Smooth muscle cell (in vitro differentiated cells): Measurements from ENCODE around the gene VPS13C. TPM values are rescaled to one million over a fixed set of nuclear protein-coding genes. Genes with fewer than 3 reads are reported as not detected.

ENCODE experiments used
- DNase-seq: peaks from one replicate; lab custom pipeline; 2025; ENCODE audit not compliant: unreplicated experiment; lab: John Stamatoyannopoulos, UW
- H2AFZ ChIP-seq: fragments of 200-600 bp; sonication (generic); 2 replicates; pipeline ENCODE4 v1.6.0; 2016; ENCODE audit warnings: antibody characterized with exemption, low read depth, mild to moderate bottlenecking
- H3F3A ChIP-seq: fragments of 200-600 bp; sonication (generic); 2 replicates; pipeline ENCODE4 v1.6.0; 2017; ENCODE audit warnings: antibody characterized with exemption, low read depth
- H3K27ac ChIP-seq: fragments of 200-600 bp; sonication (generic); 2 replicates; pipeline ENCODE4 v1.5.1; 2016; ENCODE audit warnings: low read depth, mild to moderate bottlenecking
- H3K27me3 ChIP-seq: fragments of 200-600 bp; sonication (generic); 2 replicates; pipeline ENCODE4 v1.6.1; 2016; ENCODE audit warnings: low read depth, mild to moderate bottlenecking
- H3K36me3 ChIP-seq: fragments of 200-600 bp; sonication (generic); 2 replicates; pipeline ENCODE4 v1.5.1; 2016; ENCODE audit warnings: low read depth
- H3K4me1 ChIP-seq: fragments of 200-600 bp; sonication (generic); 2 replicates; pipeline ENCODE4 v1.5.1; 2016; ENCODE audit warnings: low read depth
- H3K4me2 ChIP-seq: fragments of 200-600 bp; sonication (generic); 2 replicates; pipeline ENCODE4 v1.6.0; 2016; ENCODE audit warnings: mild to moderate bottlenecking
- H3K4me3 ChIP-seq: fragments of 200-600 bp; sonication (generic); 2 replicates; pipeline ENCODE4 v1.5.1; 2016; ENCODE audit warnings: mild to moderate bottlenecking
- H3K79me2 ChIP-seq: fragments of 200-600 bp; sonication (generic); 2 replicates; pipeline ENCODE4 v1.6.0; 2016; ENCODE audit warnings: low read depth, mild to moderate bottlenecking
- H3K9ac ChIP-seq: fragments of 200-600 bp; sonication (generic); 2 replicates; pipeline ENCODE4 v1.6.0; 2016; ENCODE audit warnings: low read depth
- H3K9me3 ChIP-seq: fragments of 200-600 bp; sonication (generic); replicated peaks from 2 replicates; pipeline ENCODE4 v1.5.1; 2016; ENCODE audit warnings: low read depth
- H4K20me1 ChIP-seq: fragments of 200-600 bp; sonication (generic); 2 replicates; pipeline ENCODE4 v1.6.0; 2016; ENCODE audit warnings: low read depth
- CTCF ChIP-seq: fragments of 200-600 bp; sonication (generic); IDR thresholded peaks from 2 replicates; pipeline ENCODE4 v1.5.1; 2017; ENCODE audit warnings: borderline replicate concordance, mild to moderate bottlenecking, antibody characterized with exemption; ENCODE audit not compliant: insufficient read depth, poor library complexity, severe bottlenecking
- WGBS: methylation state at CpG from one replicate; pipeline ENCODE4 v1.1.7; 2016; ENCODE audit warnings: low lambda C conversion rate; 5-methylcytosine and 5-hydroxymethylcytosine counted together
- polyA plus RNA-seq: library from polyadenylated mRNA; unstranded; fragments of >200 nt; fragmentation: Nextera tagmentation; extraction: Ambion mirVana; gene quantifications from 2 replicates; pipeline ENCODE4 v1.2.1, GENCODE V29; 2016
- total RNA-seq: library from RNA; depleted of rRNA; stranded (reverse); fragments of >200 nt; gene quantifications from 2 replicates; pipeline ENCODE4 v1.2.3, GENCODE V29; 2014

VPS13C gene
- total and polyA plus RNA-seq, 2 experiments from 2014 or later, result 2.8 to 33.8 TPM

GRCh38 chr15:61915640-61916039 is 144.6 kb downstream of the VPS13C start:
- Histone ChIP-seq H3K4me3 (no peak overlapping the region), H3K27me3 (no peaks in the 10 kb centered on the region), H2AFZ (no peak overlapping the region), H3K9ac (no peak overlapping the region), H3K4me1 (no peaks in the 10 kb centered on the region), H3F3A (no peaks in the 10 kb centered on the region), H3K36me3 (peaks cover 8% of the 10 kb centered on the region), H3K79me2 (no peaks in the 10 kb centered on the region), H3K27ac (no peak overlapping the region), H3K9me3 (no peaks in the 10 kb centered on the region), H3K4me2 (no peak overlapping the region), H4K20me1 (no peaks in the 10 kb centered on the region)
- WGBS, result 95% methylated on average over 9 of the region's 9 CpGs
- DNase-seq, result no peak
- no peak for TF ChIP-seq CTCF

- Histone ChIP-seq H3K4me2 (no peak overlapping the region), H3K9ac (no peak overlapping the region), H3K27ac (no peak overlapping the region), H2AFZ (no peak overlapping the region), H3F3A (no peaks in the 10 kb centered on the region), H3K9me3 (no peaks in the 10 kb centered on the region), H3K4me3 (no peak overlapping the region), H3K27me3 (no peaks in the 10 kb centered on the region), H3K36me3 (peaks cover 11% of the 10 kb centered on the region), H4K20me1 (no peaks in the 10 kb centered on the region), H3K4me1 (no peaks in the 10 kb centered on the region), H3K79me2 (no peaks in the 10 kb centered on the region)
- no peak for TF ChIP-seq CTCF
- no peak for DNase-seq
These were observed 149.3 kb downstream of the VPS13C start for GRCh38 chr15:61910839-61911369.

GRCh38 chr15:61908241-61908640 is 152.0 kb downstream of the VPS13C start:
- no peak overlapping the region for H3K4me2 ChIP-seq
- no peaks in the 10 kb centered on the region for H3K4me1 ChIP-seq
- no peaks in the 10 kb centered on the region for H4K20me1 ChIP-seq
- DNase-seq, result no peak
- H3K79me2 ChIP-seq, result no peaks in the 10 kb centered on the region
- H3F3A ChIP-seq, result no peaks in the 10 kb centered on the region
- no peak overlapping the region for H3K4me3 ChIP-seq
- WGBS, result 95% methylated on average over 3 of the region's 3 CpGs
- TF ChIP-seq CTCF, result no peak
- H3K36me3 ChIP-seq, result peaks cover 11% of the 10 kb centered on the region
- H3K9me3 ChIP-seq, result no peaks in the 10 kb centered on the region
- H3K27me3 ChIP-seq, result no peaks in the 10 kb centered on the region
- no peak overlapping the region for H3K27ac ChIP-seq
- no peak overlapping the region for H3K9ac ChIP-seq
- H2AFZ ChIP-seq, result no peak overlapping the region

- WGBS, result 90% methylated on average over 1 of the region's 1 CpG
- Histone ChIP-seq H3K36me3 (peaks cover 11% of the 10 kb centered on the region), H3K27me3 (no peaks in the 10 kb centered on the region)
These were observed 152.5 kb downstream of the VPS13C start for GRCh38 chr15:61907753-61908086.

More at GRCh38 chr15:61907753-61908086, 152.5 kb downstream of the VPS13C start:
- H3K4me3 ChIP-seq, result no peak overlapping the region
- TF ChIP-seq CTCF, result no peak
- H3K9ac ChIP-seq, result no peak overlapping the region
- H3K4me1 ChIP-seq, result no peaks in the 10 kb centered on the region
- no peaks in the 10 kb centered on the region for H4K20me1 ChIP-seq
- no peak overlapping the region for H3K27ac ChIP-seq
- no peak overlapping the region for H3K4me2 ChIP-seq
- H3F3A ChIP-seq, result no peaks in the 10 kb centered on the region
- DNase-seq, result no peak
- no peak overlapping the region for H2AFZ ChIP-seq
- H3K9me3 ChIP-seq, result no peaks in the 10 kb centered on the region
- no peaks in the 10 kb centered on the region for H3K79me2 ChIP-seq
